ENCODE measurements around the gene TGFBR3. TPM values are rescaled to one million over a fixed set of nuclear protein-coding genes. Genes with fewer than 3 reads are reported as not detected.

TGFBR3 gene
- total and polyA plus RNA-seq, 9 of the 15 experiments (the other 6 are each of a cell fraction or from before 2014, with no cell fraction given), result 3.6 to 32.4 (median 15.6) TPM

DNA sequence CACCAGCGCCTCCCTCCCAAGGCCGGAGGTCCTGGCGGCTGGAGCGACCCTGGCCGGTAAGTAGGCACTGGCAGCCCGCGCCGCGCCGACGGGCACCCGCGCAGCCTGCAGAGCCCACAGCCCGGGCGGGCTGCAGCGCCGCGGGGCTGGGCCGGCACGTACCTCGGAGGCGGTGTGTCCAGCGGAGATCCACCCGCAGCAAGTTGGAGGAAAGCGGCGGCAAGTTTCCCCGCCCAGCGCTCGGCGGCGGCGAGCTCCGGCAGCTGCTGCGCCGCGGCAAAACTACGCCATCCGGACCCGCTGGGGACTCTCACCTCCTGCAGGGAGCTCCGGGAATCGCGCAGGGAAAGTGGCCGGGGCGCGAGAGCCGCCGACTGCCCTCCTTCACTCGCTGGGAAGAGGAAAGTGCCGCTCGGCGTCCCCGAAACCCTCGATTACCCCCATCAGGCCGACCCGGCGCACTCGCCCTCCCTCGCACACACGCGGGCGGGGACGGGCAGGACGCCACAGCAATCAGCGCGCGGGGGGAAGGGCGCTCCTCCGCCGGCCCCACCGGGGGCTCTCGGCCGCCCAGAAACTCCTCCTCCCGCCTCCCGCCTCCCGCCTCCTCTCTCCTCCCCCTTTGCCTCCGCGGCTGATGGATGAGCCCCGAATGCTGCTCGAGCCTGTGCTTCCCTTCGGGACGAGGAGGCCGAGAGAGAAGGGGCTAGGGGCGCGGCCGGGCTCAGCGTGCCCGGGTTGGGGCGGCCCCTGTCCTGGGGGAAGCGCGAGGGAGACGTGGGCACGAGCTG, at the start of gene TGFBR3 (continued):
- TF ChIP-seq CHD1 (IDR thresholded peaks at IDR 0.05; ENCODE audit: low read length) (peak; percentile 91), TSC22D4 (tag; IDR thresholded peaks at IDR 0.05) (no peak), ADNP (tag; IDR thresholded peaks at IDR 0.05) (no peak), KDM2B (CRISPR knock-in tag; IDR thresholded peaks at IDR 0.05) (peak; percentile 72; the same call in 1 of the 2 replicates), FOXP1 (CRISPR knock-in tag; IDR thresholded peaks at IDR 0.05) (peak; percentile 29; the same call in 1 of the 2 replicates), ZBTB7A (IDR thresholded peaks at IDR 0.05; ENCODE audit: borderline replicate concordance, control insufficient read depth, low read depth, low read length) (peak; percentile 76; the same call in 1 of the 2 replicates), HNRNPLL (IDR thresholded peaks at IDR 0.05; ENCODE audit: low read depth, low read length, poor library complexity, severe bottlenecking) (peak; percentile 91), GABPA (tag; conservative IDR thresholded peaks at IDR 0.05; ENCODE audit: low read depth) (no peak), SREBF1 (IDR thresholded peaks at IDR 0.05; ENCODE audit: borderline replicate concordance, low read depth, low read length) (no peak), NFATC3 (IDR thresholded peaks at IDR 0.05) (no peak), RBM17 (IDR thresholded peaks at IDR 0.05; ENCODE audit: borderline replicate concordance, low read depth, low read length) (no peak), FOXA3 (CRISPR knock-in tag; conservative IDR thresholded peaks at IDR 0.05 in 1 of 2, IDR thresholded peaks at IDR 0.05 in 1 of 2) (no peak), ATF7 (IDR thresholded peaks at IDR 0.05) (peak; percentile 69; the same call in 1 of the 2 replicates), PURB (CRISPR knock-in tag; IDR thresholded peaks at IDR 0.05; ENCODE audit: low read depth) (no peak), E2F3 (CRISPR knock-in tag; IDR thresholded peaks at IDR 0.05) (0 out of 2 replicates have a peak, but pooled peaks have one; percentile 18), EP300 (IDR thresholded peaks at IDR 0.05; ENCODE audit: low read length) (no peak)
- TF ChIP-seq, protein P1, sequence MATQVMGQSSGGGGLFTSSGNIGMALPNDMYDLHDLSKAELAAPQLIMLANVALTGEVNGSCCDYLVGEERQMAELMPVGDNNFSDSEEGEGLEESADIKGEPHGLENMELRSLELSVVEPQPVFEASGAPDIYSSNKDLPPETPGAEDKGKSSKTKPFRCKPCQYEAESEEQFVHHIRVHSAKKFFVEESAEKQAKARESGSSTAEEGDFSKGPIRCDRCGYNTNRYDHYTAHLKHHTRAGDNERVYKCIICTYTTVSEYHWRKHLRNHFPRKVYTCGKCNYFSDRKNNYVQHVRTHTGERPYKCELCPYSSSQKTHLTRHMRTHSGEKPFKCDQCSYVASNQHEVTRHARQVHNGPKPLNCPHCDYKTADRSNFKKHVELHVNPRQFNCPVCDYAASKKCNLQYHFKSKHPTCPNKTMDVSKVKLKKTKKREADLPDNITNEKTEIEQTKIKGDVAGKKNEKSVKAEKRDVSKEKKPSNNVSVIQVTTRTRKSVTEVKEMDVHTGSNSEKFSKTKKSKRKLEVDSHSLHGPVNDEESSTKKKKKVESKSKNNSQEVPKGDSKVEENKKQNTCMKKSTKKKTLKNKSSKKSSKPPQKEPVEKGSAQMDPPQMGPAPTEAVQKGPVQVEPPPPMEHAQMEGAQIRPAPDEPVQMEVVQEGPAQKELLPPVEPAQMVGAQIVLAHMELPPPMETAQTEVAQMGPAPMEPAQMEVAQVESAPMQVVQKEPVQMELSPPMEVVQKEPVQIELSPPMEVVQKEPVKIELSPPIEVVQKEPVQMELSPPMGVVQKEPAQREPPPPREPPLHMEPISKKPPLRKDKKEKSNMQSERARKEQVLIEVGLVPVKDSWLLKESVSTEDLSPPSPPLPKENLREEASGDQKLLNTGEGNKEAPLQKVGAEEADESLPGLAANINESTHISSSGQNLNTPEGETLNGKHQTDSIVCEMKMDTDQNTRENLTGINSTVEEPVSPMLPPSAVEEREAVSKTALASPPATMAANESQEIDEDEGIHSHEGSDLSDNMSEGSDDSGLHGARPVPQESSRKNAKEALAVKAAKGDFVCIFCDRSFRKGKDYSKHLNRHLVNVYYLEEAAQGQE (IDR thresholded peaks at IDR 0.05; ENCODE audit: borderline replicate concordance), result peak; percentile 57
- TF ChIP-seq, protein P1 (CRISPR knock-in tag; IDR thresholded peaks at IDR 0.05; ENCODE audit: low read depth), result no peak
